Neural cell (in vitro differentiated cells): Measurements from ENCODE around the gene CCDC50. TPM values are rescaled to one million over a fixed set of nuclear protein-coding genes. Genes with fewer than 3 reads are reported as not detected.

ENCODE experiments used
- H2AFZ ChIP-seq: fragments of 200-600, 300-800 bp; sonication (generic), shearing (Covaris generic); 2 replicates; pipeline ENCODE4 v1.6.0; 2014; ENCODE audit warnings: low read depth, mild to moderate bottlenecking, antibody characterized with exemption, low read length, moderate library complexity
- H3F3A ChIP-seq: fragments of 200-600 bp; shearing (Covaris generic); 2 replicates; pipeline ENCODE4 v1.6.1; 2016; ENCODE audit warnings: mild to moderate bottlenecking, moderate library complexity, mixed read lengths, antibody characterized with exemption, low read length; ENCODE audit not compliant: insufficient read depth, poor library complexity, severe bottlenecking
- H3K27ac ChIP-seq: fragments of 200-600, 300-800 bp; sonication (generic), shearing (Covaris generic); 2 replicates; pipeline ENCODE4 v1.5.1; 2014; ENCODE audit warnings: mild to moderate bottlenecking, low read length, moderate library complexity
- H3K27me3 ChIP-seq: fragments of 300-800, 200-600 bp; sonication (generic), shearing (Covaris generic); 2 replicates; pipeline ENCODE4 v1.6.0; 2014; ENCODE audit warnings: mild to moderate bottlenecking, low read depth, low read length, moderate library complexity; ENCODE audit not compliant: insufficient read depth
- H3K36me3 ChIP-seq: fragments of 300-800, 200-600 bp; sonication (generic), shearing (Covaris generic); 2 replicates; pipeline ENCODE4 v1.5.1; 2014; ENCODE audit warnings: mild to moderate bottlenecking, antibody characterized with exemption, low read length, moderate library complexity; ENCODE audit not compliant: insufficient read depth
- H3K4me2 ChIP-seq: fragments of 300-800, 200-600 bp; sonication (generic), shearing (Covaris generic); 2 replicates; pipeline ENCODE4 v1.6.0; 2014; ENCODE audit warnings: mild to moderate bottlenecking, low read length
- H3K4me3 ChIP-seq: fragments of 300-800, 200-600 bp; sonication (generic), shearing (Covaris generic); 2 replicates; pipeline ENCODE4 v1.5.1; 2014; ENCODE audit warnings: mild to moderate bottlenecking, low read length, moderate library complexity
- H3K79me2 ChIP-seq: fragments of 200-600 bp; shearing (Covaris generic); replicated peaks from 2 replicates; pipeline ENCODE4 v1.6.0; 2014; ENCODE audit warnings: mild to moderate bottlenecking, low read length, moderate library complexity; ENCODE audit not compliant: insufficient read depth
- H3K9ac ChIP-seq: fragments of 300-800, 200-600 bp; sonication (generic), shearing (Covaris generic); 2 replicates; pipeline ENCODE4 v1.6.1; 2016; ENCODE audit warnings: mild to moderate bottlenecking, low read length, mixed read lengths
- H3K9me2 ChIP-seq: fragments of 200-600 bp; shearing (Covaris generic); 2 replicates; pipeline ENCODE4 v1.6.1; 2016; ENCODE audit warnings: mild to moderate bottlenecking, low read length, mixed read lengths; ENCODE audit not compliant: insufficient read depth
- H3K9me3 ChIP-seq: fragments of 200-600, 300-800 bp; sonication (generic), shearing (Covaris generic); 2 replicates; pipeline ENCODE4 v1.6.1; 2016; ENCODE audit warnings: mild to moderate bottlenecking, mixed run types, low read length, moderate library complexity, mixed read lengths
- H4K20me1 ChIP-seq: fragments of 200-600 bp; shearing (Covaris generic); 2 replicates; pipeline ENCODE4 v1.6.1; 2016; ENCODE audit warnings: mild to moderate bottlenecking, mixed run types; ENCODE audit not compliant: insufficient read depth
- EP300 ChIP-seq: fragments of 450-650 bp; conservative IDR thresholded peaks from 2 replicates; pipeline ENCODE4 v1.6.1; 2014; ENCODE audit warnings: antibody characterized with exemption, mild to moderate bottlenecking, moderate library complexity; ENCODE audit not compliant: poor library complexity, severe bottlenecking
- EZH2 ChIP-seq: fragments of 200-600, 300-800 bp; shearing (Covaris generic), sonication (generic); IDR thresholded peaks from 2 replicates; pipeline ENCODE4 v1.6.1; 2014; ENCODE audit warnings: antibody characterized with exemption, low read length, borderline replicate concordance, mild to moderate bottlenecking; ENCODE audit not compliant: insufficient read depth, poor library complexity, severe bottlenecking
- MXI1 ChIP-seq: fragments of 450-650 bp; conservative IDR thresholded peaks from 2 replicates; pipeline ENCODE4 v1.6.1; 2014; ENCODE audit warnings: antibody characterized with exemption, mild to moderate bottlenecking; ENCODE audit not compliant: poor library complexity, severe bottlenecking
- POLR2AphosphoS5 ChIP-seq: IDR thresholded peaks from 2 replicates; pipeline ENCODE4 v1.6.1; 2012
- RAD21 ChIP-seq: fragments of 450-650 bp; conservative IDR thresholded peaks from 2 replicates; pipeline ENCODE4 v1.6.1; 2014; ENCODE audit warnings: antibody characterized with exemption, mild to moderate bottlenecking, moderate library complexity
- SMC3 ChIP-seq: fragments of 450-650 bp; conservative IDR thresholded peaks from 2 replicates; pipeline ENCODE4 v1.6.1; 2014; ENCODE audit warnings: antibody characterized with exemption, mild to moderate bottlenecking, moderate library complexity; ENCODE audit not compliant: poor library complexity
- TAF1 ChIP-seq: IDR thresholded peaks from 2 replicates; pipeline ENCODE4 v1.6.1; 2012; ENCODE audit warnings: low read depth
- polyA plus RNA-seq: library from polyadenylated mRNA; depleted of rRNA; stranded (reverse); fragments of >200 nt; gene quantifications from 2 replicates; pipeline ENCODE4 v1.2.3, GENCODE V29; 2014
- TF ChIP-seq, protein P1 (sequence below): IDR thresholded peaks from 2 replicates; pipeline ENCODE4 v1.6.1; 2012; ENCODE audit warnings: borderline replicate concordance
- TF ChIP-seq, protein P2 (sequence below): fragments of 450-650 bp; IDR thresholded peaks from 2 replicates; pipeline ENCODE4 v1.5.1; 2014; ENCODE audit warnings: antibody characterized with exemption, mild to moderate bottlenecking, moderate library complexity; ENCODE audit not compliant: poor library complexity, severe bottlenecking

CCDC50 gene
- polyA plus RNA-seq, 1 donor from 2014 or later = 58.2 TPM

DNA sequence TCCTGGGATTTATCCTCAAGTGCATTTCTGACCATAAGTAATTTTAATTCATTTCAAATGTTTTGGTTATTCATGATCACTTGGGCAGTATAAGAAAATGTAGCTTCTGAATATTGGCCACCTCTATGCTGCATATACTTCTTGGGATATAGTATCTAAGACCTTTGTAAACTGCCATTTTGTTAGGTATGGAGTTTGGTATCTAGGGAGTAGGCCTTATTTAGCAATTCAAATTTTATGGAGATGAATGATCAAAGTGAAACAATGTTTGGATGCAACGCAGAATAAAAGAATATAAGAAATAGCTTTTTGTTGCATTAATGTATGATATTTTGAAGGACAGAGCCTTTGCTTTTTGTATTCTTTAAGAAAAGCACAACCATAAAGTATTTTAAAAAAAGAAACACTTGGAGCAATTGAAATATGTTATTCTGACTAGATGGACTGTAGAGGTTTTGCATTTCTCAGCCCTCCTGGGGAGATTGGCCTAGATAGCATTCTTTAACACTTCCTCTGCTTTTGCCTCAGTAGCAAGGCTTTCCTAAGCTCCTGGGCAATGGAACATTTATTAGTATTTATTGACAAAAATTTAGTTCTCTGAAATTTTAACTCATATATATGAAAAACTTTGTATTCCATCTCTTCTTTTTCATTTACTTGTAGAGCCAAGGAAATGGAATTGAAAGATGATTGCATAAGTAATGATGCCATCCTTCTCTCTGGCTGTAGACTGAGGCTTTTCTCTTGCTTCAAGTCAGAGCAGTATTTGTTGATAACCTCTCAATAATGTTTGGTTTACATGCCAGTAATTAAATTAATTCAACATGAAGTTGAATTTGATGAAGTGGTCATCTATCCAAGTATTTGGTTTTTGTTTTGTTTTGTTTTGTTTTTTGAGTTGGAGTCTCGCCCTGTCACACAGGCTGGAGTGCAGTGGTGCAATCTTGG lies 62.9 kb downstream of the CCDC50 start (continued):
- TF ChIP-seq, protein P1, sequence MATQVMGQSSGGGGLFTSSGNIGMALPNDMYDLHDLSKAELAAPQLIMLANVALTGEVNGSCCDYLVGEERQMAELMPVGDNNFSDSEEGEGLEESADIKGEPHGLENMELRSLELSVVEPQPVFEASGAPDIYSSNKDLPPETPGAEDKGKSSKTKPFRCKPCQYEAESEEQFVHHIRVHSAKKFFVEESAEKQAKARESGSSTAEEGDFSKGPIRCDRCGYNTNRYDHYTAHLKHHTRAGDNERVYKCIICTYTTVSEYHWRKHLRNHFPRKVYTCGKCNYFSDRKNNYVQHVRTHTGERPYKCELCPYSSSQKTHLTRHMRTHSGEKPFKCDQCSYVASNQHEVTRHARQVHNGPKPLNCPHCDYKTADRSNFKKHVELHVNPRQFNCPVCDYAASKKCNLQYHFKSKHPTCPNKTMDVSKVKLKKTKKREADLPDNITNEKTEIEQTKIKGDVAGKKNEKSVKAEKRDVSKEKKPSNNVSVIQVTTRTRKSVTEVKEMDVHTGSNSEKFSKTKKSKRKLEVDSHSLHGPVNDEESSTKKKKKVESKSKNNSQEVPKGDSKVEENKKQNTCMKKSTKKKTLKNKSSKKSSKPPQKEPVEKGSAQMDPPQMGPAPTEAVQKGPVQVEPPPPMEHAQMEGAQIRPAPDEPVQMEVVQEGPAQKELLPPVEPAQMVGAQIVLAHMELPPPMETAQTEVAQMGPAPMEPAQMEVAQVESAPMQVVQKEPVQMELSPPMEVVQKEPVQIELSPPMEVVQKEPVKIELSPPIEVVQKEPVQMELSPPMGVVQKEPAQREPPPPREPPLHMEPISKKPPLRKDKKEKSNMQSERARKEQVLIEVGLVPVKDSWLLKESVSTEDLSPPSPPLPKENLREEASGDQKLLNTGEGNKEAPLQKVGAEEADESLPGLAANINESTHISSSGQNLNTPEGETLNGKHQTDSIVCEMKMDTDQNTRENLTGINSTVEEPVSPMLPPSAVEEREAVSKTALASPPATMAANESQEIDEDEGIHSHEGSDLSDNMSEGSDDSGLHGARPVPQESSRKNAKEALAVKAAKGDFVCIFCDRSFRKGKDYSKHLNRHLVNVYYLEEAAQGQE = no peak
- TF ChIP-seq RAD21 (no peak), EP300 (no peak), TAF1 (no peak)

- Histone ChIP-seq H3K36me3 (peaks cover 8% of the 10 kb centered on the region), H3K79me2 (no peaks in the 10 kb centered on the region), H3K4me3 (no peak overlapping the region), H3F3A (no peaks in the 10 kb centered on the region), H4K20me1 (no peaks in the 10 kb centered on the region), H2AFZ (no peak overlapping the region), H3K4me2 (no peak overlapping the region), H3K9me3 (no peaks in the 10 kb centered on the region), H3K9me2 (no peaks in the 10 kb centered on the region), H3K27me3 (no peaks in the 10 kb centered on the region), H3K9ac (no peak overlapping the region), H3K27ac (no peak overlapping the region)
- TF ChIP-seq TAF1 = no peak
- TF ChIP-seq POLR2AphosphoS5 = no peak
Observed at GRCh38 chr3:191393146-191393545, 64.0 kb downstream of the CCDC50 start.

DNA sequence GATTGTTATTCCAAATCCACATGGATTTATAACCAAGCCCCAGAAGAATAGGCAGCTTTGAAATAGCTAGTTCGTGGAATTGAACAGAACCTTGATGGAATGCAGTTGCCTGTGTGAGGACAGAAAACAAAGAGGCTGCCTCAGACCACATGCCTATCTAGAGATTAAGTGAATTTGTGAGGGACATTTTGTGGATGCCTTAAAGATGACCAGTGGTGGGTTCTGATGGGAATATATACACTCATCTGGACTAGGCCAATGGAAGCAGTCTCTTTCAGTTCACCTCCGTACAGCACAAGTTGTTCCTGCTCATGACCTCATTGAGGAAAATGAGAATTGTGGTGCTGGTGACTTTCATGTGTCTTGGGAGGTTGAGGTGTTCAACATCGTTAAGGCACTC lies 68.6 kb downstream of the CCDC50 start:
- Histone ChIP-seq H4K20me1 (no peaks in the 10 kb centered on the region), H3K9me2 (no peaks in the 10 kb centered on the region), H3K27me3 (no peaks in the 10 kb centered on the region), H3K4me3 (no peak overlapping the region), H3K79me2 (no peaks in the 10 kb centered on the region), H2AFZ (no peak overlapping the region), H3F3A (no peaks in the 10 kb centered on the region), H3K4me2 (no peak overlapping the region), H3K27ac (no peak overlapping the region), H3K9ac (no peak overlapping the region), H3K9me3 (no peaks in the 10 kb centered on the region), H3K36me3 (peaks cover 8% of the 10 kb centered on the region)
- TF ChIP-seq MXI1 = no peak
- TF ChIP-seq SMC3 = no peak
- no peak for TF ChIP-seq RAD21
- TF ChIP-seq EP300 = no peak
- no peak for TF ChIP-seq EZH2
- no peak for TF ChIP-seq POLR2AphosphoS5
- TF ChIP-seq, protein P1 = no peak
- no peak for TF ChIP-seq TAF1
- TF ChIP-seq, protein P2, sequence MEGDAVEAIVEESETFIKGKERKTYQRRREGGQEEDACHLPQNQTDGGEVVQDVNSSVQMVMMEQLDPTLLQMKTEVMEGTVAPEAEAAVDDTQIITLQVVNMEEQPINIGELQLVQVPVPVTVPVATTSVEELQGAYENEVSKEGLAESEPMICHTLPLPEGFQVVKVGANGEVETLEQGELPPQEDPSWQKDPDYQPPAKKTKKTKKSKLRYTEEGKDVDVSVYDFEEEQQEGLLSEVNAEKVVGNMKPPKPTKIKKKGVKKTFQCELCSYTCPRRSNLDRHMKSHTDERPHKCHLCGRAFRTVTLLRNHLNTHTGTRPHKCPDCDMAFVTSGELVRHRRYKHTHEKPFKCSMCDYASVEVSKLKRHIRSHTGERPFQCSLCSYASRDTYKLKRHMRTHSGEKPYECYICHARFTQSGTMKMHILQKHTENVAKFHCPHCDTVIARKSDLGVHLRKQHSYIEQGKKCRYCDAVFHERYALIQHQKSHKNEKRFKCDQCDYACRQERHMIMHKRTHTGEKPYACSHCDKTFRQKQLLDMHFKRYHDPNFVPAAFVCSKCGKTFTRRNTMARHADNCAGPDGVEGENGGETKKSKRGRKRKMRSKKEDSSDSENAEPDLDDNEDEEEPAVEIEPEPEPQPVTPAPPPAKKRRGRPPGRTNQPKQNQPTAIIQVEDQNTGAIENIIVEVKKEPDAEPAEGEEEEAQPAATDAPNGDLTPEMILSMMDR = no peak
